Vagina (tissue), 2 donors: Measurements from ENCODE around the gene CYP26B1.

ENCODE experiments used
- POLR2AphosphoS5 ChIP-seq, 2 donors: sonication (generic); formaldehyde crosslinking; IDR thresholded peaks; one replicate each; pipeline ENCODE4 v1.9.0; 2017; ENCODE audit warnings: antibody characterized with exemption in 2 of 2, mild to moderate bottlenecking in 2 of 2, low read depth in 1 of 2; ENCODE audit not compliant: insufficient read depth in 1 of 2
- TF ChIP-seq, protein P1 (sequence below), 3 experiments: fragments of 450-650 bp in 2 of 3; fragments of 200-600 bp in 1 of 3; sonication (generic) in 1 of 3; IDR thresholded peaks; one replicate each; pipeline ENCODE4 v1.5.1; 2017 to 2019; ENCODE audit warnings: antibody characterized with exemption in 3 of 3, mild to moderate bottlenecking in 2 of 3, moderate library complexity in 2 of 3

DNA sequence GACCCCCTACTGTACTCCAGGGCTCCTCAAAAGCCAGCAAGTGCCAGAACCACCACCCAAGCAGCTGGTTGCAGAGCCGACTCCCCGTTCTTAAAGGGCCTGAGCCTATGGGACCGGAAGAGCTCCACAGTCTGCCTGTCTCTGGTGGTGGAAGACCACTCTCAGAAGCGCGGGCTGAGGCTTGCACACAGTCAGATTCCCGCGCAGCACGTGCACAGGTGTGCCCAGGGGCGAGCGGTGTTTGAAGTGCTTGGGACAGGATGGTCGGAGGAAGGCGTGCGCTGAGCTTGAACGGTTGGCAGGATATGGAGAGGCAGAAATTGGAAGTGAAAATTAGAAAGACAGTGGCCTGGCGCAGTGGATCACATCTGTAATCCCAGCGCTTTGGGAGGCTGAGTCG is 64.8 kb downstream of the CYP26B1 start:
- TF ChIP-seq, protein P1, sequence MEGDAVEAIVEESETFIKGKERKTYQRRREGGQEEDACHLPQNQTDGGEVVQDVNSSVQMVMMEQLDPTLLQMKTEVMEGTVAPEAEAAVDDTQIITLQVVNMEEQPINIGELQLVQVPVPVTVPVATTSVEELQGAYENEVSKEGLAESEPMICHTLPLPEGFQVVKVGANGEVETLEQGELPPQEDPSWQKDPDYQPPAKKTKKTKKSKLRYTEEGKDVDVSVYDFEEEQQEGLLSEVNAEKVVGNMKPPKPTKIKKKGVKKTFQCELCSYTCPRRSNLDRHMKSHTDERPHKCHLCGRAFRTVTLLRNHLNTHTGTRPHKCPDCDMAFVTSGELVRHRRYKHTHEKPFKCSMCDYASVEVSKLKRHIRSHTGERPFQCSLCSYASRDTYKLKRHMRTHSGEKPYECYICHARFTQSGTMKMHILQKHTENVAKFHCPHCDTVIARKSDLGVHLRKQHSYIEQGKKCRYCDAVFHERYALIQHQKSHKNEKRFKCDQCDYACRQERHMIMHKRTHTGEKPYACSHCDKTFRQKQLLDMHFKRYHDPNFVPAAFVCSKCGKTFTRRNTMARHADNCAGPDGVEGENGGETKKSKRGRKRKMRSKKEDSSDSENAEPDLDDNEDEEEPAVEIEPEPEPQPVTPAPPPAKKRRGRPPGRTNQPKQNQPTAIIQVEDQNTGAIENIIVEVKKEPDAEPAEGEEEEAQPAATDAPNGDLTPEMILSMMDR (IDR thresholded peaks at IDR 0.05): no peak
- no peak for TF ChIP-seq POLR2AphosphoS5 (IDR thresholded peaks at IDR 0.05; ENCODE audit: insufficient read depth in 1 of 2, low read depth in 1 of 2)
